ENCODE results near the gene SMIM32. TPM values are rescaled to one million over a fixed set of nuclear protein-coding genes. Genes with fewer than 3 reads are reported as not detected.

SMIM32 gene
- total RNA-seq, 1 donor from 2014 or later, result 0.08 TPM

DNA sequence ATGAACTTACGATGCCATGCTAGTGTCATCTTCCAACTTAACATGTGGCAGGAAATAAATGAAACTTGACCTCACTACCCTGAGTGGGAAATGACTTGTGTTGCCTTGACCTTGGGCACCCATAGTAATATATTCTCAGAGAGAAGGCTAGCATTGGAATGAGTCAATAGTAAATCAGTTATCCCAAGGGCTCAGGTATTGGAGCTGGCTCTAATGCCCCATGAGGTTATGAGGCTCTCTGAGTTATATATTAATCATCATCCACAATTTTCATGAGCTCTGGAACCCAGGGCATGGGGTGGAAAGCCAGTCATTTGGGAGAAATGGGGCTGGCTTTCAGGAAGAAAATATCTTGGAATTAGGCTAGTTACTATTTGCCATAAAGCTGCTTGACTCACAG, 42.4 kb upstream of the SMIM32 start:
- no peaks in the 10 kb centered on the region for H3K27me3 ChIP-seq (ENCODE audit: control insufficient read depth, insufficient read depth, low read length)
- H3K36me3 ChIP-seq (ENCODE audit: control insufficient read depth, insufficient read depth, low read length), result no peaks in the 10 kb centered on the region
- no peak overlapping the region for H3K4me3 ChIP-seq (ENCODE audit: low read depth, low read length)
- TF ChIP-seq, protein P1, sequence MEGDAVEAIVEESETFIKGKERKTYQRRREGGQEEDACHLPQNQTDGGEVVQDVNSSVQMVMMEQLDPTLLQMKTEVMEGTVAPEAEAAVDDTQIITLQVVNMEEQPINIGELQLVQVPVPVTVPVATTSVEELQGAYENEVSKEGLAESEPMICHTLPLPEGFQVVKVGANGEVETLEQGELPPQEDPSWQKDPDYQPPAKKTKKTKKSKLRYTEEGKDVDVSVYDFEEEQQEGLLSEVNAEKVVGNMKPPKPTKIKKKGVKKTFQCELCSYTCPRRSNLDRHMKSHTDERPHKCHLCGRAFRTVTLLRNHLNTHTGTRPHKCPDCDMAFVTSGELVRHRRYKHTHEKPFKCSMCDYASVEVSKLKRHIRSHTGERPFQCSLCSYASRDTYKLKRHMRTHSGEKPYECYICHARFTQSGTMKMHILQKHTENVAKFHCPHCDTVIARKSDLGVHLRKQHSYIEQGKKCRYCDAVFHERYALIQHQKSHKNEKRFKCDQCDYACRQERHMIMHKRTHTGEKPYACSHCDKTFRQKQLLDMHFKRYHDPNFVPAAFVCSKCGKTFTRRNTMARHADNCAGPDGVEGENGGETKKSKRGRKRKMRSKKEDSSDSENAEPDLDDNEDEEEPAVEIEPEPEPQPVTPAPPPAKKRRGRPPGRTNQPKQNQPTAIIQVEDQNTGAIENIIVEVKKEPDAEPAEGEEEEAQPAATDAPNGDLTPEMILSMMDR (IDR thresholded peaks at IDR 0.05; ENCODE audit: insufficient read depth, low read length, poor library complexity, severe bottlenecking), result no peak
- DNase-seq (ENCODE audit: low read depth), result peak; percentile 56

GRCh38 chr5:136232316-136232715, 39.4 kb upstream of the SMIM32 start:
- TF ChIP-seq, protein P1 (IDR thresholded peaks at IDR 0.05; ENCODE audit: insufficient read depth, low read length, poor library complexity, severe bottlenecking), result no peak
- DNase-seq (ENCODE audit: low read depth), result no peak
- Histone ChIP-seq H3K27me3 (ENCODE audit: control insufficient read depth, insufficient read depth, low read length) (no peaks in the 10 kb centered on the region), H3K36me3 (ENCODE audit: control insufficient read depth, insufficient read depth, low read length) (no peaks in the 10 kb centered on the region), H3K4me3 (ENCODE audit: low read depth, low read length) (no peak overlapping the region)

GRCh38 chr5:136230176-136230575, 37.2 kb upstream of the SMIM32 start:
- TF ChIP-seq, protein P1 (IDR thresholded peaks at IDR 0.05; ENCODE audit: insufficient read depth, low read length, poor library complexity, severe bottlenecking), result no peak
- no peak for DNase-seq (ENCODE audit: low read depth)
- H3K4me3 ChIP-seq (ENCODE audit: low read depth, low read length), result no peak overlapping the region
- H3K36me3 ChIP-seq (ENCODE audit: control insufficient read depth, insufficient read depth, low read length), result no peaks in the 10 kb centered on the region
- H3K27me3 ChIP-seq (ENCODE audit: control insufficient read depth, insufficient read depth, low read length), result no peaks in the 10 kb centered on the region

DNA sequence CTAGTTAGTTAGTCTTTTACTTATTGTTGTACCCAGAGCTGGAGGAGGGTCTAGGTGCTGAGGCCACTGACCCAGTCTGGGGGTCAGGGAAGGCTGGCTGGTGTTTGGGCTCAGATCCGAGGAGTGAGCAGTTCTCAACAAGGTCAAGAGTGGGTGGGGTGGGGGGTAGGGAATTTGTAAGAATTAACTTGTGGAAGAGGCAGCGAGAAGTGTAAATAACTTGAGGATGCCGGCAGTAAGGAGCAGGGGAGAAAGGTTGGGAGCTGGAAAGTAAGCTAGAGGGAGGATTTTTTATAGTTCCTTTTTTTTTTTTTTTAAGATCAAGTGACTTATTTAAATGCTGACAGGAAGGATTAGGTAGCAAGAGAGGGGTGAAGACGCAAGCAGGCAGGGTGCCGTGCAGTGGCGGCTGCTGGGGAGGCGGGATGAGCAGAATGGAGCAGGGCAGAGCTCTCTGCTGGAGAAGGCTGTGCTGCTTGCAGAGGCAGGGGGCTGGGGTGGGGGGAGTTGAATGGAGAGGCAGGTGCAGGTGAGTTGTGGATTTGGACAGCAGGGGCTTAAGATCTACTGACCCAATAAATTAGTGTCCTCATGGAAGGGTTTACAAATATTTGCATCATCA, 35.3 kb upstream of the SMIM32 start:
- Histone ChIP-seq H3K27me3 (ENCODE audit: control insufficient read depth, insufficient read depth, low read length) (no peaks in the 10 kb centered on the region), H3K4me3 (ENCODE audit: low read depth, low read length) (no peak overlapping the region), H3K36me3 (ENCODE audit: control insufficient read depth, insufficient read depth, low read length) (no peaks in the 10 kb centered on the region)
- TF ChIP-seq, protein P1 (IDR thresholded peaks at IDR 0.05; ENCODE audit: insufficient read depth, low read length, poor library complexity, severe bottlenecking), result no peak
- DNase-seq (ENCODE audit: low read depth), result no peak

DNA sequence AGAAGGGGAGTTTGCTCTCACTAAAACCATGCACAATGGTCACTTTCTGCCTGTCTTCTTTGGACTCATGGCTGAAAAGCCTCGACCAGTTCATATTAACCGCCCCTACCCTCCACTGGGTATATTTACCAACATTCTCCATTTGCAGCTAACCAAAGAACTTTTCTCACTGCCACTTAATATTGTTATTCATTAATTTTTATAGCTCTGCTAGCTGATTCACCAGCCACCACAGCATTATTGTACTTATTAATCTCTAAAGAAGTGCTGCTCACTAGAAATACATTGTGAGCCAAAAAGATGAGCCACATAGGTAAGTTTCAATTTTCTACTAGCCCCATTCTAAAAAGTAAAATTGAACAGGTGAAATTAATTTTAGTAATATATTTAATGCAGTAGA, 33.4 kb upstream of the SMIM32 start:
- DNase-seq (ENCODE audit: low read depth), result no peak
- Histone ChIP-seq H3K27me3 (ENCODE audit: control insufficient read depth, insufficient read depth, low read length) (no peaks in the 10 kb centered on the region), H3K36me3 (ENCODE audit: control insufficient read depth, insufficient read depth, low read length) (no peaks in the 10 kb centered on the region), H3K4me3 (ENCODE audit: low read depth, low read length) (no peak overlapping the region)
- TF ChIP-seq, protein P1 (IDR thresholded peaks at IDR 0.05; ENCODE audit: insufficient read depth, low read length, poor library complexity, severe bottlenecking), result no peak

- no peak overlapping the region for H3K4me3 ChIP-seq (ENCODE audit: low read depth, low read length)
- no peak for DNase-seq (ENCODE audit: low read depth)
- no peaks in the 10 kb centered on the region for H3K36me3 ChIP-seq (ENCODE audit: control insufficient read depth, insufficient read depth, low read length)
- TF ChIP-seq, protein P1 (IDR thresholded peaks at IDR 0.05; ENCODE audit: insufficient read depth, low read length, poor library complexity, severe bottlenecking), result no peak
- no peaks in the 10 kb centered on the region for H3K27me3 ChIP-seq (ENCODE audit: control insufficient read depth, insufficient read depth, low read length)
Observed at GRCh38 chr5:136225796-136226195, 32.8 kb upstream of the SMIM32 start.
